Suppressor macrophage (primary cell): ENCODE measurements around the gene RXRG.
A peak's percentile ranks its signal among the peaks of the same experiment; 100 is the strongest.

Experiments used
- DNase-seq, 4 experiments: peaks; one replicate each; pipeline ENCODE4 v3.0.0-alpha.2; 2020 to 2022

RXRG gene

DNA sequence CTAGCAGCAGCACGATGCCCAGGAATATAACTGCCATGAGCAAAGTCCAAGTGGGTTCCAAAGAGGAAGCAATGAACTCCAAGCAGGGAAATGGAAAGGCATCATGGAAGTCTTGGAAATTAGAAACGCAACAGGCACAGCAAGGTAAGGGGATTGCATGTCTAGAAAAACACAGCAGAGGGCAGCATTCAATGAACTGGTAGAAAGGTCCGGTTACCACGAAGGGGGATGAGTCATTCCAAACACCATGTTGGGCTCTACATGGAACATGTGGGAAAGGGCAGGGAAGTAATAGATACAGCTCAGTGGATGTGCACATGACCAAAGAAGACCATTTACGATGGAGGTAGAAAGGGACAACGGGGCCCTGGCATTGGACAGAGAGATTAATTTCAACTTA, 36.4 kb downstream of the RXRG start:
- DNase-seq, result peak; percentile 29 to 54 (median 39)

- DNase-seq, result no peak
Measured at GRCh38 chr1:165407398-165407797, 37.5 kb downstream of the RXRG start.

GRCh38 chr1:165403835-165404482, 41.0 kb downstream of the RXRG start:
- peak in 3 of 4 experiments; percentile 14 to 33 (median 31) for DNase-seq

GRCh38 chr1:165402517-165403111, 42.3 kb downstream of the RXRG start:
- DNase-seq, result no peak

DNA sequence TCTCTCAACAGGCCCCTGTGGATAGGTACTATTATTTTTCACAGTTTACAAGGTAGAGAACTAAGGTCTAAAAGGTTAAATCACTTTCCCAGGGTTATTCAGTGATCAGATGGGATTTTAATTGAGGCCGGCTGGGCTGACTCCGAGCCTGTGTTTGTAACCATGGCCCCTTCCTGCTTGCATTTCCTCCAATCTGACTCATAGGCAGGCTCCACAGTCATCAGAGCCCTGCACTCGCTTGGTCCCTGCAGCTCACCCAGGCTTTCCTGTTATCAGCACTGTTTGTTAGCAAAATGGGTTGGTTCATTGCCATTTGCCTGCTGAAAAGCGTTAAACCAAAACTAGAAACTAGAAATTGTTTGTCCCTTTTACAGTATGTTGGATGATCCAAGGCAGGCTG, 47.0 kb downstream of the RXRG start:
- DNase-seq, result peak; percentile 10 to 38 (median 30)

DNA sequence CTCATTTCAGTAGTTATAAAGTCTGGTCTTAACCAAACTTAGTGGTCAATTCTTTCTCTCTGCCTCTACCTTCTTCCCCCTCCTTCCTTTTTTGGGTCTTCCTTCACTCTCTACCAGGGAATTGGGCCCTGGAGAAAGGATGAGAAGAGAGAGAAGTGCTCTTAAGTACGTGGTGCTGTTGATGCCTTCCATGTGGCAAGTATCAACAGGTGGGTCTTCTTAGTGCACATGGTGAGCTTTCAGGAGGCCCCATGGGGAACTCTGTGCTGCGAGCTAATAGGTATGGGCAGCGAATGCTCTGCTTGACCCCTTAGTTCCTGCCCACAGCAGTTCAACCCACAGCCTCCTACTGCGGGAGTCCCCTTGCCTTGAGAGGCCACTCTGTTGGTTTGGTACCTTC, 49.0 kb downstream of the RXRG start:
- no peak for DNase-seq

DNA sequence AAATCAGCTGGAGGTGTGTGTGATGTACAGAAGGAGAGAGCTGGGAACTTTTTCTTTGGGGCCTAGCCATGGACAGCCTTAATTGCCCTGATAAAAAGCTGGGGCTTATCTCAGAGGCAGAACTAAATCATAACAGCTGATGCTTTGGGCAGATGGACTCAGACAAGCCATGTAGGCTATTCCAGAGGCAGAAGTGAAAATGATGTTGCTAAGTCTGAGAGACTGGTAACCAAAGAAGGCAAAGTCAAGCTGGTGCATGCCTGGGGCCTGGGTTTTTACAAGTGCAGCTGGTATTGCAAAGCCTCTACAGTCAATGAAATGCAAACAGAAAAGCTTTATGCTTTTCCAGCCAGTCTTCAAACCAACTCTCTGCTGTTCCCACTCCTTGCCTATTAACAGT, 49.4 kb downstream of the RXRG start:
- no peak for DNase-seq

GRCh38 chr1:165392634-165393571, 52.0 kb downstream of the RXRG start:
- peak; percentile 89 to 92 (median 91) for DNase-seq

- no peak for DNase-seq
Measured at GRCh38 chr1:165389609-165390008, 55.3 kb downstream of the RXRG start.

DNA sequence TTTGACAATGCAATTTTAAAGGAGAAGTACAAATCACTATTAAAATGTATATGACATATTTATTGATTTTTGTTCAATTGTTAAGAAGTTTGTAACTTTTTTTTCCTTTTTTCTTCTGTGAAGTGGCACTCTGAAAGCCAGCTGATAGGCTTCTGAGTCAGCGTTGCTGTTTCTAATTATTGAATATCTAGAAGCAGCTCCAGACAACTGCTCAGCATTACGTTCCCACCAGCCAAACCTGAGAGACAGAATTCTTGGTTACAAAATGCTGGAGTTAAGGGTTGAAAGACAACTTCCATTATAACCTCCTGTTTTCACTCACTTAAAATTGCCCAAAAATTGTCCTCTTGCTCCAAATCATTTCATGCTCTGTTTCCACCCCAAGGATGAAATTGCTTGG, 57.0 kb downstream of the RXRG start:
- DNase-seq, result no peak

- DNase-seq, result no peak
Measured at GRCh38 chr1:165387505-165387904, 57.4 kb downstream of the RXRG start.

GRCh38 chr1:165383599-165384405, 61.1 kb downstream of the RXRG start:
- DNase-seq, result no peak

- no peak for DNase-seq
Measured at GRCh38 chr1:165383067-165383466, 61.9 kb downstream of the RXRG start.

DNA sequence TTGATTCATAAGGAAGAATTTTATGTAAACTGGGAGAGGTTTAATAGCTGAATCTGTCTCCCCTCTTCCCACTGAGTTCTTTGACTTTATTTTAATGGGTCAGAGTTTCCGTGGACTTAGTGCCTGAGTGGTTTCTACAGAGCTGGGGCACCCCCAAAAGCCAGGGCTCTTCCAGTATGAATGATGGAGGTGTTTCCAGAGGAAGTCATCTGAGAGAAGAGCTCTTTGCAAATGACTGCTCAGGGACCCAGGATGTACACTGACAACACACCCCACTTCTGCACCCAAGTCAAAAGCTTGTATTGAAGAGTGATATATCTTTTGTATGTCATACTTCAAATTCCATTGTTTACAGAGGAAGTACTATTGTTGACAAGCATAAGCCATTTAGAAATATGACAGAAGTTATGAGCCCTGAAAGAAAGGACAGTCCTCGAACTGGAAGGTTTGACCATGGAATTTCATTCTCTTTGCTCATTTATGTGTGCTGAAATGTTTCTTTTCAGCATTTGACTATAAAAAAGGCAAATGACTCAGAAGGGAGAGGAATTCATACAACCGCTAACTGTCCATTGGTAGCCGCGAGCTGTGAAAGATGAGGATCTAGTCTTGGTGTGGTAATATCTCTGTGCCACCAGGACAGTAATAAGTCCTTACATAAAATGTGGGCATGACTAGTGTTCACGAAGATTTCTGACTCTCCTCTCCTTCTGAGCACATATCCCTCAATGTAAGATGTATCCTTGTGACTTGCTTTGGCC, 63.0 kb downstream of the RXRG start:
- DNase-seq, result no peak

GRCh38 chr1:165376811-165377311, 68.1 kb downstream of the RXRG start:
- no peak for DNase-seq

- DNase-seq, result peak in 3 of 4 experiments; percentile 36 to 59 (median 54)
Measured at GRCh38 chr1:165376041-165376810, 68.7 kb downstream of the RXRG start.

DNA sequence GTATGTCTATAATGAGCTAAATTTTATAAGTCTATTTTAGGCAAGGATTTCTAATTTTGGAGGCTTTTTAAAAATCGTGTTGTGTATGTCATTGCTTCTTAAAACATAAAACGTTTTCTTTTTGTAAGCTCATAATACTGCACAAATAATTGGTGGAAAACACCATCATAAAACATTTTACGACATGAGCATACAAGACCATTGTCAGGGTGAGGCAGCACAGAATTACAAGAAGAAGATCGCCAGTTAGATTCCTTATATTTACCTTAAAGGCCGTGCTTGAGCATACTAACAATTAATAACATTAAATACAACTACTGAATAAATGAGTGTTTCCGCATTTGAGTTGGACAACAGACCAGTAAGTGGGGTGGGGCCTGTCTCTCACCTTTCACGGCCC, 69.3 kb downstream of the RXRG start:
- no peak for DNase-seq

DNA sequence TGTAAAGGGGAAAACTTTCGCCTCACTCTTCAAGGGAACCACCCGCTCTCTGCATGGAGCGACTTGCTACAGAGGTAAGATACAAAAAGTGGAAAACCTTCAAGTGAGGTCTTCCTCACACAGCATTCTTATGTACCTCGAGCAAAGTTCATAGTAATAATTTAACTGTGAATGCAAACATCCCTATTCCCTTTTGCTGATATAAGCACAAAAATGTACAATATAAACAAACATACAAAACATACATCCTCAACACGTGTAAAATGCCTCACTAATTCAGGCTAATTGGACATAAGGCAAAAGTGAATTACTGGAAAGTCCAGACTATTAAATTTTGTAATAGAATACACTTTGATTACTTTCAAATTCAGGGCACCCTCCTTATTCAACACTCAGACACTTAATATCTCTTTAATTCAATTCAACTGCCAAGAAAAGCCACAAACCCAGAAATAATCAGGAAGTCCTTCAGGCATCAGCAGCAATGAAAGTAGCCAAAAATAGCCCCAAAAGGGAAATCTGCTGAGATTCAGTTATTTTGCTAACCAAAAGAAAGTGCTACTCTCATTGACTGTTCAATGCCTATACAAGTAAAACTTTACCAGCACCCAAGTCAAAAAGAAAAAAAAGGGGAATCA, 73.2 kb downstream of the RXRG start:
- DNase-seq, result peak; percentile 17 to 55 (median 29)

DNA sequence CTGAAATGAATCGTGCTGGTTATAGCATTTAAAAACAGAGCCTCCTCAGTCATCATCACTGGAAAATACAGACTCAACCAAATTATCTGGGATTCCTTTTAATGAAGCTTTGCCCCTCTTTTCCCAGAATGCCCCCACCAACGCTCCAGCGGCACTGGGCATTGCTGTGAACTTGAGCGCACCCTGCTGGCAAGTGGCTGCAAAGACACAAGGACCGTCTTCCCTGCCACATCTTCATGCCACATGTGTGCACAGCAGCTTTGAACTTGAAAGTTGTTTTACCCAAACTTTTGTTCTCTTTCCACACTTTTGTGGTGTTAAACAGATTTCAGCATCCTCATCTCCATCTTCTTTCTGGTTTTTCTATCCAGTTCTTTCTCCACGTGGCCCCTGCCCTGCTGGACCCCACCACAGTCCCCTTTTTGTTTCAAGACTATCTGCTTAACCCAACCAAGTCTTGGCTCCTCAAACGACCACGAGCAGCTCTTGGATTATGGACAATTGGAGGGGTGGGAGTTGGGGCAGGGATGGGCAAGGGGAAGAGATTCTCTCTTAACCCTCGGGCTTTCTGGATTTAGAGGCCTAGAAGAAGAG, 75.6 kb downstream of the RXRG start:
- DNase-seq, result peak; percentile 58 to 76 (median 67)
